Femur (tissue), 1 donor: Measurements from ENCODE around the gene CCL17.
A peak's percentile ranks its signal among the peaks of the same experiment; 100 is the strongest.

Source experiments
- DNase-seq: peaks from one replicate; pipeline ENCODE4 v3.0.0-alpha.2; 2017

CCL17 gene

GRCh38 chr16:57401943-57402640 is 2.5 kb upstream of the CCL17 start:
- no peak for DNase-seq

GRCh38 chr16:57405097-57405496 is 530 bp downstream of the CCL17 start:
- DNase-seq: no peak

- no peak for DNase-seq
Measured at GRCh38 chr16:57406881-57407280, 2.3 kb downstream of the CCL17 start.

- no peak for DNase-seq
Measured at GRCh38 chr16:57407521-57408353, 3.2 kb downstream of the CCL17 start.

GRCh38 chr16:57409065-57409464 is 4.5 kb downstream of the CCL17 start:
- DNase-seq: no peak

- no peak for DNase-seq
Measured at GRCh38 chr16:57409870-57410587, 5.5 kb downstream of the CCL17 start.

- DNase-seq: no peak
Measured at GRCh38 chr16:57411362-57411976, 6.9 kb downstream of the CCL17 start.

- no peak for DNase-seq
Measured at GRCh38 chr16:57412584-57412983, 8.0 kb downstream of the CCL17 start.

GRCh38 chr16:57413301-57413730 is 8.7 kb downstream of the CCL17 start:
- DNase-seq: no peak

GRCh38 chr16:57413733-57414132 is 9.2 kb downstream of the CCL17 start:
- no peak for DNase-seq

- no peak for DNase-seq
Measured at GRCh38 chr16:57416084-57416483, 11.5 kb downstream of the CCL17 start.

GRCh38 chr16:57419506-57419905 is 14.9 kb downstream of the CCL17 start:
- DNase-seq: no peak

- peak; percentile 81 for DNase-seq
Measured at GRCh38 chr16:57422026-57422944, 17.7 kb downstream of the CCL17 start.

GRCh38 chr16:57423152-57423551 is 18.6 kb downstream of the CCL17 start:
- DNase-seq: no peak

GRCh38 chr16:57424583-57424982 is 20.0 kb downstream of the CCL17 start:
- no peak for DNase-seq

- peak; percentile 45 for DNase-seq
Measured at GRCh38 chr16:57426356-57426755, 21.8 kb downstream of the CCL17 start.

- no peak for DNase-seq
Measured at GRCh38 chr16:57427307-57427706, 22.7 kb downstream of the CCL17 start.

- DNase-seq: no peak
Measured at GRCh38 chr16:57427824-57428223, 23.3 kb downstream of the CCL17 start.

GRCh38 chr16:57430955-57431354 is 26.4 kb downstream of the CCL17 start:
- no peak for DNase-seq

- no peak for DNase-seq
Measured at GRCh38 chr16:57432505-57432904, 27.9 kb downstream of the CCL17 start.

GRCh38 chr16:57432989-57433388 is 28.4 kb downstream of the CCL17 start:
- DNase-seq: no peak

GRCh38 chr16:57434003-57434402 is 29.4 kb downstream of the CCL17 start:
- no peak for DNase-seq
